Measurements from ENCODE around the gene GALNT2. TPM values are rescaled to one million over a fixed set of nuclear protein-coding genes. Genes with fewer than 3 reads are reported as not detected.

GALNT2 gene
- total and polyA plus RNA-seq, 9 of the 15 experiments (the other 6 are each of a cell fraction or from before 2014, with no cell fraction given), result 1.6 to 106 (median 51.9) TPM

GRCh38 chr1:230138561-230139239 lies 71.7 kb downstream of the GALNT2 start (continued):
- TF ChIP-seq USF2 (CRISPR knock-in tag; IDR thresholded peaks at IDR 0.05) (no peak), ZNF707 (CRISPR knock-in tag; conservative IDR thresholded peaks at IDR 0.05) (peak; percentile 75), PCBP2 (IDR thresholded peaks at IDR 0.05; ENCODE audit: low read depth, low read length, poor library complexity, severe bottlenecking) (no peak), HIVEP1 (CRISPR knock-in tag; IDR thresholded peaks at IDR 0.05) (peak; percentile 97), ELK3 (CRISPR knock-in tag; IDR thresholded peaks at IDR 0.05) (peak; percentile 86; the same call in 1 of the 2 replicates), ADNP (tag; IDR thresholded peaks at IDR 0.05) (no peak), FOXJ2 (tag; IDR thresholded peaks at IDR 0.05) (no peak), SREBF2 (CRISPR knock-in tag; IDR thresholded peaks at IDR 0.05) (no peak), ZNF253 (CRISPR knock-in tag; conservative IDR thresholded peaks at IDR 0.05) (no peak), NELFE (IDR thresholded peaks at IDR 0.05; ENCODE audit: insufficient read depth, insufficient read length) (no peak), ARID3B (CRISPR knock-in tag; IDR thresholded peaks at IDR 0.05; ENCODE audit: borderline replicate concordance) (0 out of 2 replicates have a peak, but pooled peaks have one; percentile 70), MCM7 (IDR thresholded peaks at IDR 0.05) (no peak), ZNF79 (CRISPR knock-in tag; IDR thresholded peaks at IDR 0.05; ENCODE audit: low read depth) (peak; percentile 94), TGIF2 (CRISPR knock-in tag; IDR thresholded peaks at IDR 0.05) (no peak), ZNF696 (CRISPR knock-in tag; conservative IDR thresholded peaks at IDR 0.05) (no peak; the same call in 1 of the 2 replicates), ZNF668 (CRISPR knock-in tag; IDR thresholded peaks at IDR 0.05) (peak; percentile 98), CBFA2T2 (conservative IDR thresholded peaks at IDR 0.05) (no peak), SAFB (IDR thresholded peaks at IDR 0.05; ENCODE audit: borderline replicate concordance, low read depth, low read length) (no peak), MXD1 (CRISPR knock-in tag; IDR thresholded peaks at IDR 0.05; ENCODE audit: borderline replicate concordance, poor library complexity, severe bottlenecking) (peak; percentile 27)
- TF ChIP-seq, protein P1, sequence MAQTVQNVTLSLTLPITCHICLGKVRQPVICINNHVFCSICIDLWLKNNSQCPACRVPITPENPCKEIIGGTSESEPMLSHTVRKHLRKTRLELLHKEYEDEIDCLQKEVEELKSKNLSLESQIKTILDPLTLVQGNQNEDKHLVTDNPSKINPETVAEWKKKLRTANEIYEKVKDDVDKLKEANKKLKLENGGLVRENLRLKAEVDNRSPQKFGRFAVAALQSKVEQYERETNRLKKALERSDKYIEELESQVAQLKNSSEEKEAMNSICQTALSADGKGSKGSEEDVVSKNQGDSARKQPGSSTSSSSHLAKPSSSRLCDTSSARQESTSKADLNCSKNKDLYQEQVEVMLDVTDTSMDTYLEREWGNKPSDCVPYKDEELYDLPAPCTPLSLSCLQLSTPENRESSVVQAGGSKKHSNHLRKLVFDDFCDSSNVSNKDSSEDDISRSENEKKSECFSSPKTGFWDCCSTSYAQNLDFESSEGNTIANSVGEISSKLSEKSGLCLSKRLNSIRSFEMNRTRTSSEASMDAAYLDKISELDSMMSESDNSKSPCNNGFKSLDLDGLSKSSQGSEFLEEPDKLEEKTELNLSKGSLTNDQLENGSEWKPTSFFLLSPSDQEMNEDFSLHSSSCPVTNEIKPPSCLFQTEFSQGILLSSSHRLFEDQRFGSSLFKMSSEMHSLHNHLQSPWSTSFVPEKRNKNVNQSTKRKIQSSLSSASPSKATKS (CRISPR knock-in tag; IDR thresholded peaks at IDR 0.05), result peak; percentile 88
- TF ChIP-seq, protein P2, sequence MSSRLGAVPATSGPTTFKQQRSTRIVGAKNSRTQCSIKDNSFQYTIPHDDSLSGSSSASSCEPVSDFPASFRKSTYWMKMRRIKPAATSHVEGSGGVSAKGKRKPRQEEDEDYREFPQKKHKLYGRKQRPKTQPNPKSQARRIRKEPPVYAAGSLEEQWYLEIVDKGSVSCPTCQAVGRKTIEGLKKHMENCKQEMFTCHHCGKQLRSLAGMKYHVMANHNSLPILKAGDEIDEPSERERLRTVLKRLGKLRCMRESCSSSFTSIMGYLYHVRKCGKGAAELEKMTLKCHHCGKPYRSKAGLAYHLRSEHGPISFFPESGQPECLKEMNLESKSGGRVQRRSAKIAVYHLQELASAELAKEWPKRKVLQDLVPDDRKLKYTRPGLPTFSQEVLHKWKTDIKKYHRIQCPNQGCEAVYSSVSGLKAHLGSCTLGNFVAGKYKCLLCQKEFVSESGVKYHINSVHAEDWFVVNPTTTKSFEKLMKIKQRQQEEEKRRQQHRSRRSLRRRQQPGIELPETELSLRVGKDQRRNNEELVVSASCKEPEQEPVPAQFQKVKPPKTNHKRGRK (tag; IDR thresholded peaks at IDR 0.05), result no peak

Measured in K562 (cell line).